Measurements from ENCODE around the gene RTN4IP1. TPM values are rescaled to one million over a fixed set of nuclear protein-coding genes. Genes with fewer than 3 reads are reported as not detected.

RTN4IP1 gene
- total RNA-seq, 1 experiment from 2014 or later, result 11.2 TPM

GRCh38 chr6:106535012-106535411, 94.3 kb downstream of the RTN4IP1 start:
- no peaks in the 10 kb centered on the region for H3K9me3 Mint-ChIP-seq (ENCODE audit: unreplicated experiment)
- Histone ChIP-seq H3K4me3 (ENCODE audit: low read depth, low read length) (no peak overlapping the region), H3K4me1 (peaks cover 19% of the 10 kb centered on the region), H3K36me3 (ENCODE audit: control insufficient read depth, insufficient read depth, low read length) (no peaks in the 10 kb centered on the region), H3K27me3 (replicated peaks; ENCODE audit: control insufficient read depth, insufficient read depth, low read length) (no peaks in the 10 kb centered on the region), H3K9me3 (no peaks in the 10 kb centered on the region)
- POLR2A ChIA-PET, result no interaction called here
- CTCF ChIA-PET, result no interaction called here
- H3K4me1 Mint-ChIP-seq (ENCODE audit: low read depth, unreplicated experiment), result peaks cover 24% of the 10 kb centered on the region
- TF ChIP-seq CTCF (IDR thresholded peaks at IDR 0.05; ENCODE audit: insufficient read depth in 1 of 2, low read depth in 1 of 2, low read length in 1 of 2, severe bottlenecking in 1 of 2, unreplicated experiment in 1 of 2), result no peak
- no peaks in the 10 kb centered on the region for H3K27me3 Mint-ChIP-seq (ENCODE audit: insufficient read depth, unreplicated experiment)
- no peak for DNase-seq
- intact Hi-C loops (cut with micrococcal nuclease; ENCODE audit: unreplicated experiment), result no loop called here
- BruUV-seq (replicated peaks), result no TSS peak
- no peak overlapping the region for H3K27ac Mint-ChIP-seq (ENCODE audit: unreplicated experiment)
- H3K4me3 Mint-ChIP-seq (ENCODE audit: unreplicated experiment), result no peak overlapping the region
- peaks cover 19% of the 10 kb centered on the region for H3K36me3 Mint-ChIP-seq (ENCODE audit: insufficient read depth, unreplicated experiment)

- peaks cover 14% of the 10 kb centered on the region for H3K36me3 Mint-ChIP-seq (ENCODE audit: insufficient read depth, unreplicated experiment)
- intact Hi-C loops (cut with micrococcal nuclease; ENCODE audit: unreplicated experiment), result no loop called here
- POLR2A ChIA-PET, result no interaction called here
- Histone ChIP-seq H3K9me3 (no peaks in the 10 kb centered on the region), H3K4me3 (ENCODE audit: low read depth, low read length) (no peak overlapping the region), H3K36me3 (ENCODE audit: control insufficient read depth, insufficient read depth, low read length) (no peaks in the 10 kb centered on the region), H3K27me3 (replicated peaks; ENCODE audit: control insufficient read depth, insufficient read depth, low read length) (no peaks in the 10 kb centered on the region), H3K4me1 (peaks cover 16% of the 10 kb centered on the region)
- CTCF ChIA-PET, result no interaction called here
- BruUV-seq (replicated peaks), result no TSS peak
- H3K27ac Mint-ChIP-seq (ENCODE audit: unreplicated experiment), result no peak overlapping the region
- no peak for TF ChIP-seq CTCF (IDR thresholded peaks at IDR 0.05; ENCODE audit: insufficient read depth in 1 of 2, low read depth in 1 of 2, low read length in 1 of 2, severe bottlenecking in 1 of 2, unreplicated experiment in 1 of 2)
- no peak for DNase-seq
- H3K9me3 Mint-ChIP-seq (ENCODE audit: unreplicated experiment), result no peaks in the 10 kb centered on the region
- H3K27me3 Mint-ChIP-seq (ENCODE audit: insufficient read depth, unreplicated experiment), result no peaks in the 10 kb centered on the region
- H3K4me1 Mint-ChIP-seq (ENCODE audit: low read depth, unreplicated experiment), result peaks cover 24% of the 10 kb centered on the region
- H3K4me3 Mint-ChIP-seq (ENCODE audit: unreplicated experiment), result no peak overlapping the region
Measured at GRCh38 chr6:106534564-106534982, 94.7 kb downstream of the RTN4IP1 start.

- TF ChIP-seq CTCF (IDR thresholded peaks at IDR 0.05; ENCODE audit: insufficient read depth in 1 of 2, low read depth in 1 of 2, low read length in 1 of 2, severe bottlenecking in 1 of 2, unreplicated experiment in 1 of 2), result no peak
- Histone ChIP-seq H3K9me3 (no peaks in the 10 kb centered on the region), H3K4me3 (ENCODE audit: low read depth, low read length) (no peak overlapping the region), H3K36me3 (ENCODE audit: control insufficient read depth, insufficient read depth, low read length) (no peaks in the 10 kb centered on the region), H3K27me3 (replicated peaks; ENCODE audit: control insufficient read depth, insufficient read depth, low read length) (no peaks in the 10 kb centered on the region), H3K4me1 (peaks cover 16% of the 10 kb centered on the region)
- BruUV-seq (replicated peaks), result no TSS peak
- POLR2A ChIA-PET, result no interaction called here
- Mint-ChIP-seq H3K4me3 (ENCODE audit: unreplicated experiment) (no peak overlapping the region), H3K27ac (ENCODE audit: unreplicated experiment) (no peak overlapping the region), H3K27me3 (ENCODE audit: insufficient read depth, unreplicated experiment) (no peaks in the 10 kb centered on the region), H3K36me3 (ENCODE audit: insufficient read depth, unreplicated experiment) (peaks cover 11% of the 10 kb centered on the region), H3K9me3 (ENCODE audit: unreplicated experiment) (no peaks in the 10 kb centered on the region), H3K4me1 (ENCODE audit: low read depth, unreplicated experiment) (peaks cover 22% of the 10 kb centered on the region)
- DNase-seq, result no peak
- CTCF ChIA-PET, result no interaction called here
- intact Hi-C loops (cut with micrococcal nuclease; ENCODE audit: unreplicated experiment), result no loop called here
Measured at GRCh38 chr6:106534004-106534403, 95.3 kb downstream of the RTN4IP1 start.
